HepG2 (cell line): ENCODE results near the gene SRSF2. TPM values are rescaled to one million over a fixed set of nuclear protein-coding genes. Genes with fewer than 3 reads are reported as not detected.

ENCODE experiments used
- CAMTA2 ChIP-seq: sonication (generic); formaldehyde crosslinking; IDR thresholded peaks from 2 replicates; pipeline ENCODE4 v1.4.0; 2020; ENCODE audit warnings: mild to moderate bottlenecking, missing genetic modification reagents, borderline replicate concordance
- HOXA5 ChIP-seq: sonication (generic); formaldehyde crosslinking; IDR thresholded peaks from 2 replicates; pipeline ENCODE4 v1.4.0; 2020; ENCODE audit warnings: missing genetic modification reagents
- MTF1 ChIP-seq: sonication (generic); formaldehyde crosslinking; IDR thresholded peaks from 2 replicates; pipeline ENCODE4 v1.5.0; 2020; ENCODE audit warnings: missing genetic modification reagents
- MYPOP ChIP-seq: sonication (generic); formaldehyde crosslinking; IDR thresholded peaks from 2 replicates; pipeline ENCODE4 v1.8.1; 2023; ENCODE audit warnings: mild to moderate bottlenecking, moderate library complexity, missing genetic modification reagents
- NKX3-1 ChIP-seq: sonication (generic); formaldehyde crosslinking; IDR thresholded peaks from 2 replicates; pipeline ENCODE4 v1.5.0; 2020; ENCODE audit warnings: missing genetic modification reagents
- PAWR ChIP-seq: sonication (generic); formaldehyde crosslinking; IDR thresholded peaks from 2 replicates; pipeline ENCODE4 v1.4.0; 2020; ENCODE audit warnings: missing genetic modification reagents, mild to moderate bottlenecking, borderline replicate concordance
- PHB2 ChIP-seq: fragments of 450-650 bp; IDR thresholded peaks from 2 replicates; pipeline ENCODE4 v1.6.1; 2018; ENCODE audit not compliant: partially characterized antibody
- SMAD1 ChIP-seq: sonication (generic); formaldehyde crosslinking; IDR thresholded peaks from 2 replicates; pipeline ENCODE4 v1.4.0; 2020; ENCODE audit warnings: missing genetic modification reagents, low read depth, mild to moderate bottlenecking, borderline replicate concordance
- THAP11 ChIP-seq: IDR thresholded peaks from 2 replicates; pipeline ENCODE4 v1.6.1; 2016; ENCODE audit warnings: missing biosample characterization, missing genetic modification reagents
- ZBTB38 ChIP-seq: sonication (generic); formaldehyde crosslinking; IDR thresholded peaks from 2 replicates; pipeline ENCODE4 v1.5.1; 2020; ENCODE audit warnings: mild to moderate bottlenecking, missing genetic modification reagents
- ZNF383 ChIP-seq: sonication (generic); formaldehyde crosslinking; IDR thresholded peaks from 2 replicates; pipeline ENCODE4 v1.4.0; 2020; ENCODE audit warnings: missing genetic modification reagents, mild to moderate bottlenecking, borderline replicate concordance
- ZNF556 ChIP-seq: sonication (generic); formaldehyde crosslinking; IDR thresholded peaks from 2 replicates; pipeline ENCODE4 v1.4.0; 2020; ENCODE audit warnings: mild to moderate bottlenecking, missing genetic modification reagents, borderline replicate concordance
- polyA plus RNA-seq, 8 experiments: library from polyadenylated mRNA; depleted of rRNA in 3 of 8; stranded (reverse) in 7 of 8; unstranded in 1 of 8; fragments of >200 nt; fragmentation: Illumina TruSeq in 4 of 8; extraction: Trizol in 4 of 8; gene quantifications; 2 replicates each; pipeline versions ENCODE4 v1.2.1 to v1.2.3, GENCODE V29; 2011 to 2016; ENCODE audit warnings: low read depth in 4 of 8, missing spikeins in 1 of 8, mixed read lengths in 1 of 8; ENCODE audit not compliant: insufficient read depth in 1 of 8
- total RNA-seq, 5 experiments: library from RNA; depleted of rRNA; stranded (reverse); fragments of >200 nt; fragmentation: Illumina TruSeq; extraction: Trizol; gene quantifications; 2 replicates each; pipeline ENCODE4 v1.2.3, GENCODE V29; 2016; ENCODE audit warnings: low read depth in 1 of 5
- TF ChIP-seq, protein P1 (sequence below): sonication (generic); formaldehyde crosslinking; IDR thresholded peaks from 2 replicates; pipeline ENCODE4 v1.5.1; 2020; ENCODE audit warnings: mild to moderate bottlenecking, missing genetic modification reagents, moderate library complexity

Gene SRSF2
- total and polyA plus RNA-seq, 2 of the 13 experiments (the other 11 are each of a cell fraction or from before 2014, with no cell fraction given), result 306 to 319 TPM

DNA sequence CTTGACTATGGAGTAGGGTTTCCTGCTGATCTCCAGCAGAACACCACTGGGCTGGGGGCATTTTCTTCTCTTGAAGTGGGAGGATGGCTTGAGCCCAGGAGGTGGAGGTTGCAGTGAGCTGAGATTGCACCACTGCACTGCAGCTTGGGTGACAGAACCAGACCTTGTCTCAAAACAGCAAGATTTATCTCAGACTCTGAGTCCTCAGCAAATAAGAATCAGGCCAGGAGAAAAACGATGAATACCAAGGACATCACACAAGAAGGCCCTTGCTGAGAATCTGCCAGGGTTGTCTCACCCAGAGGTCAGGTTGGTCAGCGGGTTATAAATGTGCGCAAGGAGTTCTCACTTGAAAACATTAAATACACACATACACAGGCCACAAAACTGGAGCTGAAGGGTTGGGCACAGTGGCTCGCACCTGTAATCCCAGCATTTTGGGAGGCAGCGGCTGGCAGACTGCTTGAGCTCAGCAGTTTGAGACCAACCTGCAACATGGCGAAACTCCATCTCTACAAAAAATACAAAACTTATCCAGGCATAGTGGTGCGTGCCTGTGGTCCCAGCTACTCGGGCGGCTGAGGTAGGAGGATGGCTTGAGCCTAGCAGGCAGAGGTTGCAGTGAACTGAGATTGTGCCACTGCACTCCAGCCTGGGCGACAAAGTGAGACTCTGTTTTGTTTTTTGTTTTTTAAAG, 34.0 kb downstream of the SRSF2 start (continued):
- TF ChIP-seq MYPOP (CRISPR knock-in tag), result no peak
- TF ChIP-seq THAP11 (CRISPR knock-in tag), result no peak
- TF ChIP-seq PHB2, result no peak
- TF ChIP-seq ZNF383 (CRISPR knock-in tag), result no peak
- TF ChIP-seq ZNF556 (CRISPR knock-in tag), result no peak
- TF ChIP-seq NKX3-1 (CRISPR knock-in tag), result no peak
- TF ChIP-seq PAWR (CRISPR knock-in tag), result no peak
- TF ChIP-seq, protein P1, sequence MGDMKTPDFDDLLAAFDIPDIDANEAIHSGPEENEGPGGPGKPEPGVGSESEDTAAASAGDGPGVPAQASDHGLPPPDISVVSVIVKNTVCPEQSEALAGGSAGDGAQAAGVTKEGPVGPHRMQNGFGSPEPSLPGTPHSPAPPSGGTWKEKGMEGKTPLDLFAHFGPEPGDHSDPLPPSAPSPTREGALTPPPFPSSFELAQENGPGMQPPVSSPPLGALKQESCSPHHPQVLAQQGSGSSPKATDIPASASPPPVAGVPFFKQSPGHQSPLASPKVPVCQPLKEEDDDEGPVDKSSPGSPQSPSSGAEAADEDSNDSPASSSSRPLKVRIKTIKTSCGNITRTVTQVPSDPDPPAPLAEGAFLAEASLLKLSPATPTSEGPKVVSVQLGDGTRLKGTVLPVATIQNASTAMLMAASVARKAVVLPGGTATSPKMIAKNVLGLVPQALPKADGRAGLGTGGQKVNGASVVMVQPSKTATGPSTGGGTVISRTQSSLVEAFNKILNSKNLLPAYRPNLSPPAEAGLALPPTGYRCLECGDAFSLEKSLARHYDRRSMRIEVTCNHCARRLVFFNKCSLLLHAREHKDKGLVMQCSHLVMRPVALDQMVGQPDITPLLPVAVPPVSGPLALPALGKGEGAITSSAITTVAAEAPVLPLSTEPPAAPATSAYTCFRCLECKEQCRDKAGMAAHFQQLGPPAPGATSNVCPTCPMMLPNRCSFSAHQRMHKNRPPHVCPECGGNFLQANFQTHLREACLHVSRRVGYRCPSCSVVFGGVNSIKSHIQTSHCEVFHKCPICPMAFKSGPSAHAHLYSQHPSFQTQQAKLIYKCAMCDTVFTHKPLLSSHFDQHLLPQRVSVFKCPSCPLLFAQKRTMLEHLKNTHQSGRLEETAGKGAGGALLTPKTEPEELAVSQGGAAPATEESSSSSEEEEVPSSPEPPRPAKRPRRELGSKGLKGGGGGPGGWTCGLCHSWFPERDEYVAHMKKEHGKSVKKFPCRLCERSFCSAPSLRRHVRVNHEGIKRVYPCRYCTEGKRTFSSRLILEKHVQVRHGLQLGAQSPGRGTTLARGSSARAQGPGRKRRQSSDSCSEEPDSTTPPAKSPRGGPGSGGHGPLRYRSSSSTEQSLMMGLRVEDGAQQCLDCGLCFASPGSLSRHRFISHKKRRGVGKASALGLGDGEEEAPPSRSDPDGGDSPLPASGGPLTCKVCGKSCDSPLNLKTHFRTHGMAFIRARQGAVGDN (CRISPR knock-in tag), result peak; percentile 21; the same call in 1 of the 2 replicates
- no peak for TF ChIP-seq SMAD1 (CRISPR knock-in tag)
- TF ChIP-seq MTF1, result no peak
- TF ChIP-seq HOXA5, result no peak
- TF ChIP-seq ZBTB38 (CRISPR knock-in tag), result peak; percentile 44; the same call in 1 of the 2 replicates
- TF ChIP-seq CAMTA2 (CRISPR knock-in tag), result no peak
